Thymus (tissue), 11 donors: ENCODE data around the gene SAMD5. TPM values are rescaled to one million over a fixed set of nuclear protein-coding genes. Genes with fewer than 3 reads are reported as not detected.

ENCODE experiments used
- DNase-seq, 9 donors: peaks; one replicate each; pipeline ENCODE4 v3.0.0-alpha.2; 2013; ENCODE audit warnings: low spot score in 9 of 9, low read depth in 6 of 9, missing footprints in 1 of 9
- H3K27ac ChIP-seq, 2 donors: one replicate each; pipeline ENCODE4 v1.5.1; 2013; ENCODE audit warnings: control low read depth in 1 of 2, low read depth in 1 of 2, low read length in 1 of 2, mild to moderate bottlenecking in 1 of 2, moderate library complexity in 1 of 2
- H3K27me3 ChIP-seq, 2 donors: one replicate each; pipeline ENCODE4 v1.5.1; 2013; ENCODE audit warnings: low read length in 1 of 2; ENCODE audit not compliant: control insufficient read depth in 2 of 2, insufficient read depth in 1 of 2
- H3K36me3 ChIP-seq, 2 donors: one replicate each; pipeline ENCODE4 v1.5.1; 2013; ENCODE audit warnings: low read length in 1 of 2, mild to moderate bottlenecking in 1 of 2, moderate library complexity in 1 of 2; ENCODE audit not compliant: control insufficient read depth in 2 of 2, insufficient read depth in 2 of 2
- H3K4me1 ChIP-seq, 2 donors: one replicate each; pipeline ENCODE4 v1.5.1; 2013; ENCODE audit warnings: low read length in 2 of 2; ENCODE audit not compliant: control insufficient read depth in 2 of 2, insufficient read depth in 2 of 2
- H3K4me3 ChIP-seq, 2 donors: one replicate each; pipeline ENCODE4 v1.5.1; 2013; ENCODE audit warnings: low read length in 2 of 2, control low read depth in 1 of 2, mild to moderate bottlenecking in 1 of 2
- H3K9me3 ChIP-seq, 2 donors: one replicate each; pipeline ENCODE4 v1.5.1; 2013; ENCODE audit warnings: low read length in 1 of 2, mild to moderate bottlenecking in 1 of 2; ENCODE audit not compliant: control insufficient read depth in 2 of 2, insufficient read depth in 1 of 2
- WGBS: extraction: QIAGEN DNeasy Blood & Tissue Kit; methylation state at CpG from one replicate; pipeline ENCODE4 v1.1.7; 2013; 5-methylcytosine and 5-hydroxymethylcytosine counted together
- polyA plus RNA-seq: library from polyadenylated mRNA; stranded (reverse); fragments of 200-250 nt; gene quantifications from one replicate; pipeline ENCODE4 v1.2.3, GENCODE V29; 2013
- total RNA-seq: library from RNA; stranded (reverse); fragments of 120-200 nt; gene quantifications from one replicate; pipeline ENCODE4 v1.2.4, GENCODE V29; 2013
- donor health status: healthy.

The SAMD5 gene
- total and polyA plus RNA-seq, 2 donors, result 0.42 to 1.2 TPM

DNA sequence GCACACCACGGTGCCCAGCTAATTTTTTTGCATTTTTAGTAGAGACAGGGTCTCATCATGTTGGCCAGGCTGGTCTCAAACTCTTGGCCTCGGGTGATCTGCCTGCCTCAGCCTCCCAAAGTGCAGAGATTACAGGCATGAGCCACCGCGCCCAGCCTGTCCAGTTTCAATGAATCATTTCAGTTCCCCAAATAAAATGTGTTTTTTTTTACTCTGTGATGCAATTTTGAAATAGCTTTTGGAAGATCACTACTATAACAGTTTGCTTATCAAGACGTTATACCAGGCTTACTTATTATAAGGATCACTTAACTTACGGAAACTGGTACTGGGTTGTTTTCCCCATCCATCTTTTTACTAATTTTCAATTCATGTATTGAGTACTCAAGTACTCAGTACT is 80.0 kb downstream of the SAMD5 start:
- H3K9me3 ChIP-seq, result no peaks in the 10 kb centered on the region
- WGBS, result 95% methylated on average over 6 of the region's 6 CpGs
- no peak for DNase-seq
- H3K27me3 ChIP-seq, result no peaks in the 10 kb centered on the region
- no peaks in the 10 kb centered on the region for H3K36me3 ChIP-seq
- no peaks in the 10 kb centered on the region for H3K4me1 ChIP-seq
- no peak overlapping the region for H3K4me3 ChIP-seq
- H3K27ac ChIP-seq, result no peak overlapping the region

DNA sequence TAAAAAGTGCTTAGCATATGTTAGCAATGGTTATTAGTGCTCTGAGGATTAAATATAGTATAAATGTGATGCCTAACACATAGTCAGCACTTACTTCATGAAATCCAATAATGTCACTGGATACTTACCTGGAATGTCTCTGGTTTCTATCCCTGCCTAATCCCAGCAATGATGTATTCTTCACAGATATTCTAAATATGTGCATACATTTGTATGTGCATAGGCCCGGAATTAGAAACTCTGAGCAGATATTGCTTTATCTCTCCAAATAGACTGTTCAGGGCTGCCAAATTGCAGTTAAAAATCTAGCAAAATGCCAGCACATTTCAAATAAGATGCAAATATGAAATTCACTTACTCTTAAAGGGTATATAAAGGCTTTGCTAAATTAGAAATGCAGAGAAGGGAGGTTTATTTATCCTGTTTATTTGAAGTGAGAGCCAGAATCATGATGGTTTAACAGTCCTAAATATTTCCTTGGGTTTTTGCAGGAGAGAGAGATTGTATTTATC is 81.3 kb downstream of the SAMD5 start:
- no peak overlapping the region for H3K4me3 ChIP-seq
- no peaks in the 10 kb centered on the region for H3K4me1 ChIP-seq
- H3K27me3 ChIP-seq, result no peaks in the 10 kb centered on the region
- no peaks in the 10 kb centered on the region for H3K9me3 ChIP-seq
- DNase-seq, result no peak
- WGBS, result 100% methylated on average over 1 of the region's 1 CpG
- no peak overlapping the region for H3K27ac ChIP-seq
- H3K36me3 ChIP-seq, result no peaks in the 10 kb centered on the region

- Histone ChIP-seq H3K4me3 (no peak overlapping the region), H3K9me3 (no peaks in the 10 kb centered on the region), H3K27me3 (no peaks in the 10 kb centered on the region), H3K36me3 (no peaks in the 10 kb centered on the region), H3K27ac (no peak overlapping the region), H3K4me1 (no peaks in the 10 kb centered on the region)
- no peak for DNase-seq
- 91% methylated on average over 3 of the region's 3 CpGs for WGBS
Observed at GRCh38 chr6:147595961-147596360, 87.5 kb downstream of the SAMD5 start.

DNA sequence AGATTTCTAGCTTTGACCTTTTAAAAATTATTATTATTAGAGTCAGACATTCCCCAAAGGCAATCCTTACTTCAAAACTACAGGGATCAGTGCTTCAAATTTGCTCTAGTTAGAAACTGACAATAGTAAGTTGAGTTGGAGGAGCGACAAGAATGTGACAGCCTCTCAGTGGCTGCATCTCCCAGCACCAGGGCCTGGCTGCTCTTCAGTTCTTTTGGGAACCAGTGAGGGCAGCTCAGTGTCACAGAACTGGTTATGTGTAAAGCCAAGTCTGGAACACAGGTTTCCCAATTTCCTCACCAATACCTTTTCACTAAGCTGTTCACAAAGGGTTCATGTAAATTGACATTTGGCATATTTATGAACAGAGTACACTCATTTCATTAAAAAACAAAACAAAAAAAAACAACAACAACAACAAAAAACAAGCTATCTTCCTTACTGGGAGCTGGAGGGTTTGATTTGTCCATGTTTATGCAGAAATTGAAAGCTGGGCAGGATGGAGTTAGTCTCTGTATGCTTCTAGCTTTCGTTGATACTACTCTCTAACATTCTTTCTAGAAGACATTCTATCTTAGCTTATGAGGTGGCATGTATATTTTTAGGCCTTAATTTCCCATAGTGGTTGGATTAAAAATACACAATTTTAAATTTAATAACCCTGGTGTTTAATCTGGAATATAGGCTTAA is 95.0 kb downstream of the SAMD5 start:
- Histone ChIP-seq H3K27me3 (no peaks in the 10 kb centered on the region), H3K4me1 (no peaks in the 10 kb centered on the region), H3K27ac (no peak overlapping the region), H3K9me3 (no peaks in the 10 kb centered on the region), H3K36me3 (no peaks in the 10 kb centered on the region), H3K4me3 (no peak overlapping the region)
- DNase-seq, result no peak
- 94% methylated on average over 2 of the region's 2 CpGs for WGBS

DNA sequence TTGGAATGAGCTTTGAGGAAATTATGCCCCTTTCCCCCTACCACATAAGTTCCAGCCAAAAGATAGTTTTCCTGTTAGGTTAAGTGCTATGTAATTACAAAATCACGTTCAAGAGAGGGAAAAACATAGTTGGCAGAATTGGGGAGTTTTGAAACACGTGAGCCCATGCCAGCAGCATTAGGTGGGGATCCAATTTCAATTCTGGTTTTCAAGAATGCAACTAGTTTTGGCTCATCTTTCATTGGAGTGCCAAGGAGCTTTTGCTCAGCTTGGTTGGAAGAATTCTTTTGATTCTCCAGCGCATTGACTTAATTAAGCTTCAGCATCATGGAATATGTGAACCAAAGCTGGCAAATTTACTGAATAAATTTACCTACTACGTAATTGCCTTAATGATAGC is 95.9 kb downstream of the SAMD5 start:
- WGBS, result 89% methylated on average over 4 of the region's 4 CpGs
- no peaks in the 10 kb centered on the region for H3K27me3 ChIP-seq
- H3K36me3 ChIP-seq, result no peaks in the 10 kb centered on the region
- H3K27ac ChIP-seq, result no peak overlapping the region
- no peak for DNase-seq
- no peaks in the 10 kb centered on the region for H3K9me3 ChIP-seq
- H3K4me3 ChIP-seq, result no peak overlapping the region
- no peaks in the 10 kb centered on the region for H3K4me1 ChIP-seq

DNA sequence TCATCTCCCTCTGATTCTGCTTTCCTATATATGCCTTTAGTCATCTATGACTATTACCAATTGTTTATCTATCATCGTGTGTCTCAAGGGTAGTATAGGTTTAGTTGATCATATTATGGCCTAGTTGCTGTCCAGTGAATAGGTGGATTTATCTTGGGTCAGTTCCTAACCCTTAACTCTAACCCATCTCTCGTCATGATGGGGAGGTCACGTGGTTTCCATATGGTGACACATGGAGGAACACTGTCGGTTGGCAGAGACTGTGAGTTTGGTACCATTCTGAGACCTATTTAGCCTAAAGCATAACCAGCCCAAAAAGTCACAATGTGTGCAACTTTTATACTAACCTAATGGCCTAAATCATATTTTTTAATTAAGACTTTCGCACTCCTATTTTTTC is 103.5 kb downstream of the SAMD5 start:
- H3K27ac ChIP-seq, result no peak overlapping the region
- no peaks in the 10 kb centered on the region for H3K4me1 ChIP-seq
- 98% methylated on average over 5 of the region's 5 CpGs for WGBS
- no peaks in the 10 kb centered on the region for H3K36me3 ChIP-seq
- DNase-seq, result no peak
- H3K27me3 ChIP-seq, result no peaks in the 10 kb centered on the region
- H3K4me3 ChIP-seq, result no peak overlapping the region
- H3K9me3 ChIP-seq, result no peaks in the 10 kb centered on the region

DNA sequence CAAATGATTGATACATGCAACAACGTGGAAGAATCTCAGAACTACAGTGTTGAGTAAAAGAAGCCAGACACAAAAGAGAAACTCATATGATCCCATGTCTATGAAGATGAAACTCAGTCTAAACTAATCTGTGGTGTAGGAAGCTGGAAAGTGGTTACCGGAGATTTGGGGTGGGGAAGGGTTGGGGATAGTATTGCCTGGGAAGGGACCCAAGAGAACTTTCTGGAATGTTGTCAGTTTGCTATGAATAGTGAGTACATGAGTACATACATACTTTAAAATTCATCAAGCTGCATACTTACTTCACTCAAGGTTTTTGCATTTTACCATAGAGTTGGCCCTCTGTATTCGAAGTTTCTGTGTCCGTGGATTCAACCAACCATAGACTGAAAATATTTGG is 106.0 kb downstream of the SAMD5 start:
- Histone ChIP-seq H3K4me1 (no peaks in the 10 kb centered on the region), H3K9me3 (no peaks in the 10 kb centered on the region), H3K27me3 (no peaks in the 10 kb centered on the region), H3K36me3 (no peaks in the 10 kb centered on the region), H3K27ac (no peak overlapping the region), H3K4me3 (no peak overlapping the region)
- WGBS, result 90% methylated on average over 4 of the region's 4 CpGs
- no peak for DNase-seq

- no peak for DNase-seq
- no peak overlapping the region for H3K27ac ChIP-seq
- 93% methylated on average over 6 of the region's 6 CpGs for WGBS
- no peak overlapping the region for H3K4me3 ChIP-seq
- H3K27me3 ChIP-seq, result no peaks in the 10 kb centered on the region
- no peaks in the 10 kb centered on the region for H3K9me3 ChIP-seq
- no peaks in the 10 kb centered on the region for H3K4me1 ChIP-seq
- H3K36me3 ChIP-seq, result no peaks in the 10 kb centered on the region
Observed at GRCh38 chr6:147615659-147616456, 107.4 kb downstream of the SAMD5 start.

DNA sequence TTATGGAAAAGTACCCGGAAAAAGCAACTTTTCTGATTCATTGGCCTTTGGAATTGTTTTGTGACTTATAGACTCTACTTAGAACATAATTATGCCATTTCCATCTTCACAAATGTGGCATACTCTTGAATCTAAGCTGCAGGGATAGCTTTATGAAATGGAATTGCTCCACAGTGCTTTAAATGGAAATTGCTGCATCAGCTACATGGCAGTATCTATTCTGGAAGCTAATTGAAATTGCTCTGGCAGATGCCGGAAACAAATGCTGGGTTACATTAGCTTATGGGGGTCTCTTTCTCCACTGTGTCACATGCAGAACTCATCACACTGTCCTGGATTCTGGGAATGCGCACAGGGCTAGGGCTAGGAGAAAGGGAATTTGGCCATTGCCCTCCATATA is 108.9 kb downstream of the SAMD5 start:
- H3K9me3 ChIP-seq, result peaks cover 0 to under 1% of the 10 kb centered on the region in 2 donors
- no peaks in the 10 kb centered on the region for H3K4me1 ChIP-seq
- no peaks in the 10 kb centered on the region for H3K27me3 ChIP-seq
- H3K4me3 ChIP-seq, result no peak overlapping the region
- no peak overlapping the region for H3K27ac ChIP-seq
- H3K36me3 ChIP-seq, result no peaks in the 10 kb centered on the region
- no peak for DNase-seq
- WGBS, result 95% methylated on average over 3 of the region's 3 CpGs
